Mammary epithelial cell (primary cell): ENCODE measurements around the gene LYST.

ENCODE experiments used
- CTCF ChIP-seq, 2 donors: IDR thresholded peaks in 1 of 2; conservative IDR thresholded peaks in 1 of 2; 2 replicates each; pipeline ENCODE4 v1.5.1; 2011 to 2012; ENCODE audit warnings: inconsistent platforms in 2 of 2, low read length in 2 of 2, mild to moderate bottlenecking in 2 of 2, control low read depth in 1 of 2, low read depth in 1 of 2; ENCODE audit not compliant: insufficient read depth in 1 of 2; ENCODE audit errors: extremely low read depth in 1 of 2
- EZH2 ChIP-seq: IDR thresholded peaks from 2 replicates; pipeline ENCODE4 v1.6.1; 2012; ENCODE audit warnings: low read length, inconsistent platforms, borderline replicate concordance

GRCh38 chr1:235835226-235835625 lies 31.5 kb downstream of the LYST start:
- TF ChIP-seq CTCF (conservative IDR thresholded peaks at IDR 0.05 in 1 of 2, IDR thresholded peaks at IDR 0.05 in 1 of 2; ENCODE audit: extremely low read depth in 1 of 2, insufficient read depth in 1 of 2, low read depth in 1 of 2, low read length in 2 of 2) (no peak), EZH2 (no peak)
